HepG2 (cell line): ENCODE results near the gene PEX10. TPM values are rescaled to one million over a fixed set of nuclear protein-coding genes. Genes with fewer than 3 reads are reported as not detected.

Experiments
- ATAC-seq: fragments of 200-7000 bp; cut with Tn5 transposase; 3 replicates; pipeline ENCODE4 v1.9.1; 2020; ENCODE audit warnings: mild to moderate bottlenecking, moderate library complexity
- BruUV-seq: library from RNA; stranded (reverse); fragments of 400-500 nt; replicated peaks from 2 replicates; lab custom pipeline; 2021; lab: Mats Ljungman, UMichigan
- CTCF ChIA-PET: fragments of 300-600 bp; formaldehyde crosslinking; extraction: SDS; loops from one replicate; lab custom pipeline; 2021; ENCODE audit warnings: low total read pairs, inconsistent platforms, low intra/inter-chr PET ratio; lab: Yijun Ruan, JAX
- POLR2A ChIA-PET: fragments of 350-600 bp; sonication (Branson Sonifier 250); formaldehyde crosslinking; loops from one replicate; lab custom pipeline; 2020; ENCODE audit warnings: antibody characterized with exemption, inconsistent platforms; lab: Yijun Ruan, JAX
- DNase-seq: peaks from one replicate; pipeline ENCODE4 v3.0.0-alpha.2; 2015; ENCODE audit warnings: low spot score
- FAIRE-seq: peaks from 3 replicates; lab custom pipeline; 2011; peaks lifted over from hg19 to GRCh38; lab: Jason Lieb, UNC
- H2AFZ ChIP-seq: one replicate; pipeline ENCODE4 v1.6.1; 2011; ENCODE audit warnings: low read length, inconsistent platforms
- H3K27ac ChIP-seq: fragments of 300-600 bp; 3 replicates; pipeline ENCODE4 v1.8.0; 2011; ENCODE audit warnings: mixed run types, mild to moderate bottlenecking, mixed read lengths, low read length, inconsistent platforms; ENCODE audit not compliant: insufficient read depth; ENCODE audit errors: extremely low read length
- H3K27me3 ChIP-seq, 2 experiments: fragments of 200-600 bp in 1 of 2; 2 replicates in 1 of 2; 3 replicates in 1 of 2; pipeline versions ENCODE4 v1.6.0 to v1.8.0; 2011; ENCODE audit warnings: low read length in 2 of 2, mild to moderate bottlenecking in 2 of 2, moderate library complexity in 2 of 2, inconsistent platforms in 1 of 2; ENCODE audit not compliant: insufficient read depth in 2 of 2, control insufficient read depth in 1 of 2
- H3K36me3 ChIP-seq, 2 experiments: fragments of 200-600 bp in 1 of 2; replicated peaks in 1 of 2; 2 replicates in 1 of 2; 3 replicates in 1 of 2; pipeline versions ENCODE4 v1.5.1 to v1.8.0; 2011; ENCODE audit warnings: low read length in 2 of 2, inconsistent platforms in 1 of 2; ENCODE audit not compliant: insufficient read depth in 2 of 2, control insufficient read depth in 1 of 2
- H3K4me1 ChIP-seq: 2 replicates; pipeline ENCODE4 v1.5.1; 2012; ENCODE audit warnings: low read length, inconsistent platforms; ENCODE audit not compliant: insufficient read depth
- H3K4me2 ChIP-seq: 2 replicates; pipeline ENCODE4 v1.6.0; 2011; ENCODE audit warnings: low read depth, low read length, inconsistent platforms
- H3K4me3 ChIP-seq, 3 experiments: fragments of 200-600 bp in 1 of 3; sonication (generic), shearing (Covaris generic) in 1 of 3; replicated peaks in 1 of 3; 2 replicates each; pipeline ENCODE4 v1.5.1; 2011 to 2016; ENCODE audit warnings: low read length in 3 of 3, inconsistent platforms in 2 of 3, low read depth in 2 of 3, mild to moderate bottlenecking in 2 of 3, control low read depth in 1 of 3, mixed read lengths in 1 of 3; ENCODE audit not compliant: insufficient read depth in 1 of 3
- H3K79me2 ChIP-seq: one replicate; pipeline ENCODE4 v1.6.1; 2011; ENCODE audit warnings: low read length, inconsistent platforms; ENCODE audit not compliant: insufficient read depth
- H3K9ac ChIP-seq: 2 replicates; pipeline ENCODE4 v1.6.0; 2011; ENCODE audit warnings: mild to moderate bottlenecking, low read depth, low read length, inconsistent platforms; ENCODE audit not compliant: insufficient read depth
- H3K9me3 ChIP-seq: 2 replicates; pipeline ENCODE4 v1.5.1; 2012; ENCODE audit warnings: mild to moderate bottlenecking, low read length
- H4K20me1 ChIP-seq: 2 replicates; pipeline ENCODE4 v1.6.0; 2011; ENCODE audit warnings: inconsistent platforms, mild to moderate bottlenecking, low read length, moderate library complexity; ENCODE audit not compliant: insufficient read depth
- ADNP ChIP-seq: sonication (generic); formaldehyde crosslinking; IDR thresholded peaks from 2 replicates; pipeline ENCODE4 v1.4.0; 2020; ENCODE audit warnings: missing genetic modification reagents
- DMAP1 ChIP-seq: IDR thresholded peaks from 2 replicates; pipeline ENCODE4 v1.6.1; 2016
- FOXK2 ChIP-seq: fragments of 450-650 bp; IDR thresholded peaks from 2 replicates; pipeline ENCODE4 v1.6.1; 2016
- IRF2 ChIP-seq: IDR thresholded peaks from 2 replicates; pipeline ENCODE4 v1.6.1; 2018; ENCODE audit warnings: missing genetic modification reagents, missing compliant biosample characterization
- KLF6 ChIP-seq: IDR thresholded peaks from 2 replicates; pipeline ENCODE4 v1.8.0; 2016; ENCODE audit warnings: missing biosample characterization, missing genetic modification reagents
- MAZ ChIP-seq, 2 experiments: sonication (generic) in 1 of 2; formaldehyde crosslinking in 1 of 2; IDR thresholded peaks; 2 replicates each; pipeline versions ENCODE4 v1.5.0 to v1.6.1; 2012 to 2020; ENCODE audit warnings: low read depth in 2 of 2, mild to moderate bottlenecking in 2 of 2, borderline replicate concordance in 1 of 2, improper control_type of control experiment in 1 of 2, low read length in 1 of 2, missing genetic modification reagents in 1 of 2, moderate library complexity in 1 of 2
- PAWR ChIP-seq: sonication (generic); formaldehyde crosslinking; IDR thresholded peaks from 2 replicates; pipeline ENCODE4 v1.4.0; 2020; ENCODE audit warnings: missing genetic modification reagents, mild to moderate bottlenecking, borderline replicate concordance
- PHF8 ChIP-seq: sonication (generic); formaldehyde crosslinking; IDR thresholded peaks from 2 replicates; pipeline ENCODE4 v1.5.0; 2020; ENCODE audit warnings: missing genetic modification reagents
- XBP1 ChIP-seq: sonication (generic); formaldehyde crosslinking; IDR thresholded peaks from 2 replicates; pipeline ENCODE4 v1.5.0; 2020; ENCODE audit warnings: missing genetic modification reagents
- ZNF205 ChIP-seq: IDR thresholded peaks from 2 replicates; pipeline ENCODE4 v1.6.1; 2018; ENCODE audit warnings: missing biosample characterization, missing genetic modification reagents
- ZNF550 ChIP-seq: sonication (generic); formaldehyde crosslinking; IDR thresholded peaks from 2 replicates; pipeline ENCODE4 v1.4.0; 2020; ENCODE audit warnings: mild to moderate bottlenecking, missing genetic modification reagents, borderline replicate concordance
- ZNF691 ChIP-seq: sonication (generic); formaldehyde crosslinking; IDR thresholded peaks from 2 replicates; pipeline ENCODE4 v1.4.0; 2020; ENCODE audit warnings: missing genetic modification reagents, low read depth, mild to moderate bottlenecking, borderline replicate concordance
- ZNF773 ChIP-seq: sonication (generic); formaldehyde crosslinking; IDR thresholded peaks from 2 replicates; pipeline ENCODE4 v1.4.0; 2020; ENCODE audit warnings: missing genetic modification reagents, borderline replicate concordance
- WGBS: methylation state at CpG from one replicate; pipeline ENCODE4 v1.1.6; 2017; ENCODE audit warnings: low lambda C conversion rate; 5-methylcytosine and 5-hydroxymethylcytosine counted together
- in situ Hi-C: cut with HindIII; loops from 2 replicates; pipeline ENCODE4 v1.10.0; 2017; ENCODE audit warnings: low pct_unique_long_range_greater_than_20kb; ENCODE audit not compliant: extremely low pct_ligation_motif_present
- intact Hi-C: fragments of 100-400 bp; cut with micrococcal nuclease; formaldehyde crosslinking; loops from one replicate; pipeline ENCODE4 v1.10.0; 2022; ENCODE audit not compliant: unreplicated experiment
- polyA plus RNA-seq, 8 experiments: library from polyadenylated mRNA; depleted of rRNA in 3 of 8; stranded (reverse) in 7 of 8; unstranded in 1 of 8; fragments of >200 nt; fragmentation: Illumina TruSeq in 4 of 8; extraction: Trizol in 4 of 8; gene quantifications; 2 replicates each; pipeline versions ENCODE4 v1.2.1 to v1.2.3, GENCODE V29; 2011 to 2016; ENCODE audit warnings: low read depth in 4 of 8, missing spikeins in 1 of 8, mixed read lengths in 1 of 8; ENCODE audit not compliant: insufficient read depth in 1 of 8
- total RNA-seq, 5 experiments: library from RNA; depleted of rRNA; stranded (reverse); fragments of >200 nt; fragmentation: Illumina TruSeq; extraction: Trizol; gene quantifications; 2 replicates each; pipeline ENCODE4 v1.2.3, GENCODE V29; 2016; ENCODE audit warnings: low read depth in 1 of 5

Gene PEX10
- total and polyA plus RNA-seq, 2 of the 13 experiments (the other 11 are each of a cell fraction or from before 2014, with no cell fraction given), result 16.1 to 39.6 TPM

GRCh38 chr1:2439369-2439768, 27.0 kb upstream of the PEX10 start:
- DNase-seq (no peak), FAIRE-seq (no peak), ATAC-seq (no peak)
- WGBS, result 12% methylated on average over 9 of the region's 15 CpGs
- POLR2A ChIA-PET, result no interaction called here
- Histone ChIP-seq H3K9me3 (no peaks in the 10 kb centered on the region), H3K27ac (no peak overlapping the region), H3K36me3 (no peaks in the 10 kb centered on the region), H3K4me3 (no peak overlapping the region), H3K9ac (no peak overlapping the region), H3K4me2 (no peak overlapping the region), H3K4me1 (no peaks in the 10 kb centered on the region), H3K79me2 (no peaks in the 10 kb centered on the region), H4K20me1 (peaks cover 7% of the 10 kb centered on the region; the same call in 1 of the 2 replicates), H2AFZ (no peak overlapping the region), H3K27me3 (peaks cover 25 to 72% of the 10 kb centered on the region in 2 experiments)
- in situ Hi-C loops, result no loop called here
- intact Hi-C loops, result no loop called here
- no TSS peak for BruUV-seq
- CTCF ChIA-PET, result no interaction called here
- no peak for TF ChIP-seq ZNF550 (CRISPR knock-in tag)
- no peak for TF ChIP-seq FOXK2
- no peak for TF ChIP-seq ZNF773 (CRISPR knock-in tag)
- no peak for TF ChIP-seq ZNF691
- TF ChIP-seq XBP1, result no peak
- TF ChIP-seq IRF2, result no peak
- no peak for TF ChIP-seq ZNF205 (CRISPR knock-in tag)
- TF ChIP-seq PHF8 (CRISPR knock-in tag), result no peak
- no peak for TF ChIP-seq ADNP

GRCh38 chr1:2438641-2439040, 26.3 kb upstream of the PEX10 start:
- Histone ChIP-seq H3K27me3 (peaks cover 31 to 75% of the 10 kb centered on the region in 2 experiments), H2AFZ (no peak overlapping the region), H4K20me1 (peaks cover 7% of the 10 kb centered on the region; the same call in 1 of the 2 replicates), H3K4me1 (no peaks in the 10 kb centered on the region), H3K36me3 (no peaks in the 10 kb centered on the region), H3K79me2 (no peaks in the 10 kb centered on the region), H3K4me2 (no peak overlapping the region), H3K4me3 (no peak overlapping the region), H3K27ac (no peak overlapping the region), H3K9ac (no peak overlapping the region), H3K9me3 (no peaks in the 10 kb centered on the region)
- intact Hi-C loops, result no loop called here
- FAIRE-seq (no peak), ATAC-seq (no peak), DNase-seq (no peak)
- CTCF ChIA-PET, result no interaction called here
- no TSS peak for BruUV-seq
- POLR2A ChIA-PET, result no interaction called here
- 11% methylated on average over 7 of the region's 14 CpGs for WGBS
- in situ Hi-C loops, result no loop called here
- TF ChIP-seq PAWR (CRISPR knock-in tag) (no peak), DMAP1 (CRISPR knock-in tag) (no peak), MAZ (IDR thresholded peaks at IDR 0.05; ENCODE audit: borderline replicate concordance, low read depth, low read length) (no peak), MAZ (CRISPR knock-in tag; IDR thresholded peaks at IDR 0.05; ENCODE audit: low read depth) (no peak), KLF6 (CRISPR knock-in tag) (no peak)
